C4-2B (cell line): Measurements from ENCODE around the gene PSTPIP2.

Experiments used
- ZFX ChIP-seq: fragments of 450-650 bp; IDR thresholded peaks from 2 replicates; pipeline ENCODE4 v1.6.1; 2017
- TF ChIP-seq, protein P1 (sequence below): fragments of 450-650 bp; conservative IDR thresholded peaks from 2 replicates; pipeline ENCODE4 v1.5.1; 2017; ENCODE audit warnings: mild to moderate bottlenecking

DNA sequence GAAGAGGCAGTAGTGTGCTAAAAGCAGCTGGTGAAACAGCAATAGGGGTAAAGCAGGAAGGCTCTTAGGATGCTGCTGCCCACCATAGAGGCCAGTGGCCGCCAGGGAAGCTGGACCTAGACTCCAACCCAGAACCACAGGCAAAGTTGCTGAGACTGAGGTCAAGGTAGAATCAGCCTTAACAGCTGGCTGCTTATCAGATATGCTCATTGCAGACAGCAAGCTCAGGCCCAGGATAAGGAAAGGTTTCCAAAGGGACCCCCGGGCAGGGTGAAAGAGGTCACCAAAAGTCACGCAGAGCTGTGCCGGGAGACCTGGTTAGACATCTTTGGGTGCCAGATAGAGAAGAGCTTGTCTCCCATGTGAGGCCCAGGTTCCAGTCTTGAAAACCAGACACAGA is 62.0 kb downstream of the PSTPIP2 start:
- TF ChIP-seq, protein P1, sequence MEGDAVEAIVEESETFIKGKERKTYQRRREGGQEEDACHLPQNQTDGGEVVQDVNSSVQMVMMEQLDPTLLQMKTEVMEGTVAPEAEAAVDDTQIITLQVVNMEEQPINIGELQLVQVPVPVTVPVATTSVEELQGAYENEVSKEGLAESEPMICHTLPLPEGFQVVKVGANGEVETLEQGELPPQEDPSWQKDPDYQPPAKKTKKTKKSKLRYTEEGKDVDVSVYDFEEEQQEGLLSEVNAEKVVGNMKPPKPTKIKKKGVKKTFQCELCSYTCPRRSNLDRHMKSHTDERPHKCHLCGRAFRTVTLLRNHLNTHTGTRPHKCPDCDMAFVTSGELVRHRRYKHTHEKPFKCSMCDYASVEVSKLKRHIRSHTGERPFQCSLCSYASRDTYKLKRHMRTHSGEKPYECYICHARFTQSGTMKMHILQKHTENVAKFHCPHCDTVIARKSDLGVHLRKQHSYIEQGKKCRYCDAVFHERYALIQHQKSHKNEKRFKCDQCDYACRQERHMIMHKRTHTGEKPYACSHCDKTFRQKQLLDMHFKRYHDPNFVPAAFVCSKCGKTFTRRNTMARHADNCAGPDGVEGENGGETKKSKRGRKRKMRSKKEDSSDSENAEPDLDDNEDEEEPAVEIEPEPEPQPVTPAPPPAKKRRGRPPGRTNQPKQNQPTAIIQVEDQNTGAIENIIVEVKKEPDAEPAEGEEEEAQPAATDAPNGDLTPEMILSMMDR: no peak
- no peak for TF ChIP-seq ZFX
